Measurements from ENCODE around the gene LPP. TPM values are rescaled to one million over a fixed set of nuclear protein-coding genes. Genes with fewer than 3 reads are reported as not detected.

LPP gene
- total and polyA plus RNA-seq, 4 donors: 7.2 to 50.3 (median 26.4) TPM

- H3K27me3 ChIP-seq (ENCODE audit: control insufficient read depth, insufficient read depth, low read length): no peaks in the 10 kb centered on the region
- H3K36me3 ChIP-seq (ENCODE audit: control insufficient read depth, insufficient read depth, low read length): no peaks in the 10 kb centered on the region
- no peak overlapping the region for H3K27ac ChIP-seq (ENCODE audit: low read depth, low read length)
- H3K4me1 ChIP-seq (ENCODE audit: control insufficient read depth, insufficient read depth, low read length): no peaks in the 10 kb centered on the region
- H3K9me3 ChIP-seq (ENCODE audit: control insufficient read depth, insufficient read depth, low read length): no peaks in the 10 kb centered on the region
- DNase-seq (ENCODE audit: low read depth in 4 of 6, low spot score in 6 of 6): no peak
- WGBS (ENCODE audit: insufficient coverage): no CpG with 5 or more reads among the region's 1 CpG
- H3K4me3 ChIP-seq (ENCODE audit: low read depth, low read length): no peak overlapping the region
Observed at GRCh38 chr3:188304501-188304900, 150.5 kb downstream of the LPP start.

GRCh38 chr3:188305220-188305619, 151.3 kb downstream of the LPP start:
- Histone ChIP-seq H3K27me3 (ENCODE audit: control insufficient read depth, insufficient read depth, low read length) (no peaks in the 10 kb centered on the region), H3K4me1 (ENCODE audit: control insufficient read depth, insufficient read depth, low read length) (no peaks in the 10 kb centered on the region), H3K9me3 (ENCODE audit: control insufficient read depth, insufficient read depth, low read length) (no peaks in the 10 kb centered on the region), H3K27ac (ENCODE audit: low read depth, low read length) (no peak overlapping the region), H3K4me3 (ENCODE audit: low read depth, low read length) (no peak overlapping the region), H3K36me3 (ENCODE audit: control insufficient read depth, insufficient read depth, low read length) (no peaks in the 10 kb centered on the region)
- WGBS (ENCODE audit: insufficient coverage): no CpG with 5 or more reads among the region's 2 CpGs
- no peak for DNase-seq (ENCODE audit: low read depth in 4 of 6, low spot score in 6 of 6)

- Histone ChIP-seq H3K4me1 (ENCODE audit: control insufficient read depth, insufficient read depth, low read length) (no peaks in the 10 kb centered on the region), H3K9me3 (ENCODE audit: control insufficient read depth, insufficient read depth, low read length) (no peaks in the 10 kb centered on the region), H3K4me3 (ENCODE audit: low read depth, low read length) (no peak overlapping the region), H3K27me3 (ENCODE audit: control insufficient read depth, insufficient read depth, low read length) (no peaks in the 10 kb centered on the region), H3K27ac (ENCODE audit: low read depth, low read length) (no peak overlapping the region), H3K36me3 (ENCODE audit: control insufficient read depth, insufficient read depth, low read length) (no peaks in the 10 kb centered on the region)
- peak in 1 of 6 donors; percentile 73 for DNase-seq (ENCODE audit: low read depth in 4 of 6, low spot score in 6 of 6)
- WGBS (ENCODE audit: insufficient coverage): 80% methylated on average over 1 of the region's 8 CpGs
Observed at GRCh38 chr3:188306435-188307005, 152.6 kb downstream of the LPP start.

GRCh38 chr3:188309437-188310269, 155.7 kb downstream of the LPP start:
- Histone ChIP-seq H3K9me3 (ENCODE audit: control insufficient read depth, insufficient read depth, low read length) (no peaks in the 10 kb centered on the region), H3K27ac (ENCODE audit: low read depth, low read length) (no peak overlapping the region), H3K4me3 (ENCODE audit: low read depth, low read length) (no peak overlapping the region), H3K4me1 (ENCODE audit: control insufficient read depth, insufficient read depth, low read length) (no peaks in the 10 kb centered on the region), H3K36me3 (ENCODE audit: control insufficient read depth, insufficient read depth, low read length) (no peaks in the 10 kb centered on the region), H3K27me3 (ENCODE audit: control insufficient read depth, insufficient read depth, low read length) (no peaks in the 10 kb centered on the region)
- no peak for DNase-seq (ENCODE audit: low read depth in 4 of 6, low spot score in 6 of 6)
- WGBS (ENCODE audit: insufficient coverage): 77% methylated on average over 4 of the region's 6 CpGs

- Histone ChIP-seq H3K4me1 (ENCODE audit: control insufficient read depth, insufficient read depth, low read length) (no peaks in the 10 kb centered on the region), H3K4me3 (ENCODE audit: low read depth, low read length) (no peak overlapping the region), H3K36me3 (ENCODE audit: control insufficient read depth, insufficient read depth, low read length) (no peaks in the 10 kb centered on the region), H3K27me3 (ENCODE audit: control insufficient read depth, insufficient read depth, low read length) (no peaks in the 10 kb centered on the region), H3K9me3 (ENCODE audit: control insufficient read depth, insufficient read depth, low read length) (no peaks in the 10 kb centered on the region), H3K27ac (ENCODE audit: low read depth, low read length) (no peak overlapping the region)
- DNase-seq (ENCODE audit: low read depth in 4 of 6, low spot score in 6 of 6): no peak
- WGBS (ENCODE audit: insufficient coverage): 93% methylated on average over 2 of the region's 2 CpGs
Observed at GRCh38 chr3:188310270-188310710, 156.3 kb downstream of the LPP start.

GRCh38 chr3:188315553-188315952, 161.6 kb downstream of the LPP start:
- Histone ChIP-seq H3K36me3 (ENCODE audit: control insufficient read depth, insufficient read depth, low read length) (no peaks in the 10 kb centered on the region), H3K9me3 (ENCODE audit: control insufficient read depth, insufficient read depth, low read length) (no peaks in the 10 kb centered on the region), H3K4me1 (ENCODE audit: control insufficient read depth, insufficient read depth, low read length) (no peaks in the 10 kb centered on the region), H3K4me3 (ENCODE audit: low read depth, low read length) (no peak overlapping the region), H3K27me3 (ENCODE audit: control insufficient read depth, insufficient read depth, low read length) (no peaks in the 10 kb centered on the region), H3K27ac (ENCODE audit: low read depth, low read length) (no peak overlapping the region)
- WGBS (ENCODE audit: insufficient coverage): no CpG with 5 or more reads among the region's 2 CpGs
- DNase-seq (ENCODE audit: low read depth in 4 of 6, low spot score in 6 of 6): no peak

- no peaks in the 10 kb centered on the region for H3K36me3 ChIP-seq (ENCODE audit: control insufficient read depth, insufficient read depth, low read length)
- 93% methylated on average over 4 of the region's 6 CpGs for WGBS (ENCODE audit: insufficient coverage)
- H3K4me3 ChIP-seq (ENCODE audit: low read depth, low read length): no peak overlapping the region
- H3K27me3 ChIP-seq (ENCODE audit: control insufficient read depth, insufficient read depth, low read length): no peaks in the 10 kb centered on the region
- no peak for DNase-seq (ENCODE audit: low read depth in 4 of 6, low spot score in 6 of 6)
- H3K27ac ChIP-seq (ENCODE audit: low read depth, low read length): no peak overlapping the region
- no peaks in the 10 kb centered on the region for H3K4me1 ChIP-seq (ENCODE audit: control insufficient read depth, insufficient read depth, low read length)
- H3K9me3 ChIP-seq (ENCODE audit: control insufficient read depth, insufficient read depth, low read length): no peaks in the 10 kb centered on the region
Observed at GRCh38 chr3:188316021-188316722, 162.2 kb downstream of the LPP start.

- Histone ChIP-seq H3K27me3 (ENCODE audit: control insufficient read depth, insufficient read depth, low read length) (no peaks in the 10 kb centered on the region), H3K9me3 (ENCODE audit: control insufficient read depth, insufficient read depth, low read length) (no peaks in the 10 kb centered on the region), H3K27ac (ENCODE audit: low read depth, low read length) (no peak overlapping the region), H3K4me1 (ENCODE audit: control insufficient read depth, insufficient read depth, low read length) (no peaks in the 10 kb centered on the region), H3K4me3 (ENCODE audit: low read depth, low read length) (no peak overlapping the region), H3K36me3 (ENCODE audit: control insufficient read depth, insufficient read depth, low read length) (no peaks in the 10 kb centered on the region)
- DNase-seq (ENCODE audit: low read depth in 4 of 6, low spot score in 6 of 6): no peak
- 100% methylated on average over 2 of the region's 3 CpGs for WGBS (ENCODE audit: insufficient coverage)
Observed at GRCh38 chr3:188316723-188317070, 162.7 kb downstream of the LPP start.

GRCh38 chr3:188319569-188319968, 165.6 kb downstream of the LPP start:
- Histone ChIP-seq H3K36me3 (ENCODE audit: control insufficient read depth, insufficient read depth, low read length) (no peaks in the 10 kb centered on the region), H3K27ac (ENCODE audit: low read depth, low read length) (no peak overlapping the region), H3K4me3 (ENCODE audit: low read depth, low read length) (no peak overlapping the region), H3K27me3 (ENCODE audit: control insufficient read depth, insufficient read depth, low read length) (no peaks in the 10 kb centered on the region), H3K4me1 (ENCODE audit: control insufficient read depth, insufficient read depth, low read length) (no peaks in the 10 kb centered on the region), H3K9me3 (ENCODE audit: control insufficient read depth, insufficient read depth, low read length) (no peaks in the 10 kb centered on the region)
- WGBS (ENCODE audit: insufficient coverage): no CpG with 5 or more reads among the region's 1 CpG
- no peak for DNase-seq (ENCODE audit: low read depth in 4 of 6, low spot score in 6 of 6)
